ENCODE measurements around the gene AHDC1.

DNA sequence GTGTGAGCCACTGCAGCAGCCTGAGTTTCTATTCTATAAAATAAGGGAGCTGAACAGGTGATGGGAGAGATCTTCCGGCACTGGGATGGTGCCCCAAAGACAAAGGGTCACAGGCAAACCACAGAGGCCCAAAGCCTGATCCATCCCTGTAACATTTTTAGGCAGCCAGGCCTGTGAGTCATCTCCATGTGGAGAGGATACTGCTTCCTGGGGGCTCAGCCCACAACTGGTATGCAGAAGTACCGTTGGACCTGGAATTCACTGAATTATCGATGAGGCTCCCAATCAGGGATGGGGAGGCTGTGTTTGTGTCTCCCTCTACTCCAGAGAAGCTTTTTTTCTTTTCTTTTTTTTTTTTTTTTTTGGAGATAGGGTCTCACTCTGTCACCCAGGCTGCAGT, 65.2 kb downstream of the AHDC1 start:
- no peak for TF ChIP-seq POLR2A (IDR thresholded peaks at IDR 0.05; ENCODE audit: low read length)
- TF ChIP-seq GATA1 (IDR thresholded peaks at IDR 0.05; ENCODE audit: low read depth, low read length), result no peak

Data from erythroblast (primary cell).